K562 (cell line): ENCODE results near the gene CCDC106. TPM values are rescaled to one million over a fixed set of nuclear protein-coding genes. Genes with fewer than 3 reads are reported as not detected.

Experiments
- ATAC-seq: fragments of 200-7000 bp; cut with Tn5 transposase; 3 replicates; pipeline ENCODE4 v1.9.1; 2020; ENCODE audit warnings: moderate library complexity
- BruUV-seq: library from RNA; stranded (reverse); fragments of 400-500 nt; replicated peaks from 2 replicates; lab custom pipeline; 2021; lab: Mats Ljungman, UMichigan
- CTCF ChIA-PET: fragments of 300-600 bp; formaldehyde crosslinking; extraction: SDS; loops from one replicate; lab custom pipeline; 2021; ENCODE audit warnings: low intra/inter-chr PET ratio; lab: Yijun Ruan, JAX
- POLR2A ChIA-PET: fragments of 300-600, 350-650 bp; sonication (Branson Sonifier 250); formaldehyde crosslinking; extraction: SDS; loops from one replicate; lab custom pipeline; 2021; ENCODE audit warnings: antibody characterized with exemption, inconsistent platforms; lab: Yijun Ruan, JAX
- DNase-seq, 4 experiments: peaks; one replicate each; pipeline versions ENCODE4 v3.0.0 to v3.0.0-alpha.2; 2011 to 2018; ENCODE audit warnings: low spot score in 3 of 4, mixed read lengths in 3 of 4; ENCODE audit errors: extremely low read depth in 1 of 4
- FAIRE-seq: peaks from 2 replicates; lab custom pipeline; 2011; peaks lifted over from hg19 to GRCh38; lab: Jason Lieb, UNC
- H2AFZ ChIP-seq: 2 replicates; pipeline ENCODE4 v1.6.0; 2011; ENCODE audit warnings: low read depth, low read length, control low read depth, inconsistent platforms
- H3K27ac ChIP-seq: fragments of 200-600 bp; 3 replicates; pipeline ENCODE4 v1.8.0; 2011; ENCODE audit warnings: low read depth, mild to moderate bottlenecking, control low read depth, inconsistent platforms, low read length, moderate library complexity, mixed read lengths; ENCODE audit errors: extremely low read depth
- H3K27me3 ChIP-seq, 2 experiments: fragments of 300-600 bp in 1 of 2; 2 replicates in 1 of 2; 3 replicates in 1 of 2; pipeline versions ENCODE4 v1.6.0 to v1.8.0; 2011; ENCODE audit warnings: inconsistent platforms in 2 of 2, low read length in 2 of 2, mild to moderate bottlenecking in 1 of 2, mixed read lengths in 1 of 2, moderate library complexity in 1 of 2; ENCODE audit not compliant: control insufficient read depth in 2 of 2, insufficient read depth in 2 of 2
- H3K36me3 ChIP-seq: fragments of 300-600 bp; 3 replicates; pipeline ENCODE4 v1.8.0; 2011; ENCODE audit warnings: mild to moderate bottlenecking, low read length, inconsistent platforms; ENCODE audit not compliant: control insufficient read depth, insufficient read depth
- H3K4me1 ChIP-seq, 2 experiments: fragments of 200-600 bp in 1 of 2; replicated peaks in 1 of 2; 2 replicates in 1 of 2; 3 replicates in 1 of 2; pipeline versions ENCODE4 v1.5.1 to v1.8.0; 2011; ENCODE audit warnings: inconsistent platforms in 2 of 2, low read length in 2 of 2, mild to moderate bottlenecking in 1 of 2, mixed read lengths in 1 of 2, moderate library complexity in 1 of 2; ENCODE audit not compliant: control insufficient read depth in 2 of 2, insufficient read depth in 2 of 2
- H3K4me2 ChIP-seq: 2 replicates; pipeline ENCODE4 v1.6.1; 2011; ENCODE audit warnings: low read length, control low read depth, inconsistent platforms, mixed read lengths; ENCODE audit not compliant: insufficient read depth
- H3K4me3 ChIP-seq: fragments of 200-600 bp; sonication (generic), shearing (Covaris generic); 2 replicates; pipeline ENCODE4 v1.5.1; 2016; ENCODE audit warnings: control low read depth, inconsistent platforms
- H3K79me2 ChIP-seq: fragments of 200-600 bp; 3 replicates; pipeline ENCODE4 v1.8.0; 2011; ENCODE audit warnings: low read length, inconsistent platforms; ENCODE audit not compliant: control insufficient read depth, insufficient read depth
- H3K9ac ChIP-seq, 2 experiments: 2 replicates each; pipeline versions ENCODE4 v1.6.0 to v1.6.1; 2011; ENCODE audit warnings: low read depth in 2 of 2, low read length in 2 of 2, control low read depth in 1 of 2, inconsistent platforms in 1 of 2, mild to moderate bottlenecking in 1 of 2, mixed read lengths in 1 of 2; ENCODE audit not compliant: insufficient read depth in 1 of 2
- H3K9me1 ChIP-seq: one replicate; pipeline ENCODE4 v1.6.0; 2011; ENCODE audit warnings: inconsistent platforms, mild to moderate bottlenecking, low read length, moderate library complexity; ENCODE audit not compliant: control insufficient read depth, insufficient read depth
- H3K9me3 ChIP-seq: replicated peaks from 2 replicates; pipeline ENCODE4 v1.5.1; 2011; ENCODE audit warnings: low read depth, low read length, inconsistent platforms; ENCODE audit not compliant: control insufficient read depth, insufficient read depth
- H4K20me1 ChIP-seq: replicated peaks from 2 replicates; pipeline ENCODE4 v1.6.1; 2011; ENCODE audit warnings: low read length, inconsistent platforms, mixed read lengths; ENCODE audit not compliant: control insufficient read depth, insufficient read depth
- CBX3 ChIP-seq, 2 experiments: IDR thresholded peaks; 1 replicate in 1 of 2; 2 replicates in 1 of 2; pipeline ENCODE4 v1.6.1; 2012; ENCODE audit warnings: inconsistent platforms in 2 of 2, low read length in 2 of 2, borderline replicate concordance in 1 of 2, control low read depth in 1 of 2
- CHD4 ChIP-seq: fragments of 200-600 bp; sonication (generic); IDR thresholded peaks from 3 replicates; pipeline ENCODE4 v1.6.1; 2012; ENCODE audit warnings: low read depth, mild to moderate bottlenecking, mixed read lengths, low read length, inconsistent platforms; ENCODE audit not compliant: insufficient read depth, insufficient replicate concordance, poor library complexity, severe bottlenecking
- NR2F6 ChIP-seq: fragments of 450-650 bp; formaldehyde crosslinking; IDR thresholded peaks from 2 replicates; pipeline ENCODE4 v1.4.0; 2020; ENCODE audit warnings: mild to moderate bottlenecking
- NUFIP1 ChIP-seq: fragments of 450-650 bp; IDR thresholded peaks from 2 replicates; pipeline ENCODE4 v1.6.1; 2018; ENCODE audit not compliant: partially characterized antibody
- RBM34 ChIP-seq: fragments of 200-400 bp; formaldehyde crosslinking; IDR thresholded peaks from 2 replicates; pipeline ENCODE4 v1.6.1; 2018; ENCODE audit warnings: low read length, borderline replicate concordance; ENCODE audit not compliant: insufficient read depth
- SMAD4 ChIP-seq: fragments of 250-450 bp; sonication (Bioruptor Pico); conservative IDR thresholded peaks from 2 replicates; pipeline ENCODE4 v1.8.0; 2021; ENCODE audit warnings: inconsistent platforms, mild to moderate bottlenecking, moderate library complexity
- U2AF2 ChIP-seq: fragments of 200-400 bp; formaldehyde crosslinking; optimal IDR thresholded peaks from 2 replicates; pipeline ENCODE3; 2017; ENCODE audit warnings: low read depth, mild to moderate bottlenecking, low read length
- ZNF583 ChIP-seq: fragments of 250-450 bp; sonication (Bioruptor Pico); IDR thresholded peaks from 2 replicates; pipeline ENCODE4 v1.4.0; 2020
- WGBS: fragments of 100-300 bp; shearing (Covaris generic); methylation state at CpG from one replicate; pipeline ENCODE4 v1.1.6; 2016; ENCODE audit warnings: low coverage, mixed read lengths; ENCODE audit not compliant: insufficient coverage; ENCODE audit errors: missing lambda C conversion rate; 5-methylcytosine and 5-hydroxymethylcytosine counted together
- in situ Hi-C: fragments of 300-500 bp; cut with MboI; formaldehyde crosslinking; loops from 4 replicates; pipeline ENCODE4 v1.15.0; 2018; ENCODE audit warnings: inconsistent platforms, mixed read lengths
- intact Hi-C: fragments of 100-400 bp; cut with micrococcal nuclease; formaldehyde crosslinking; loops from 2 replicates; pipeline ENCODE4 v1.14.2; 2022
- polyA plus RNA-seq, 8 experiments: library from polyadenylated mRNA; depleted of rRNA in 4 of 8; stranded (reverse) in 5 of 8; unstranded in 3 of 8; fragments of >200 nt; fragmentation: Nextera tagmentation in 2 of 8; fragmentation: Illumina TruSeq in 1 of 8; extraction: Ambion mirVana in 2 of 8; extraction: Trizol in 1 of 8; gene quantifications; 2 replicates each; pipeline versions ENCODE4 v1.2.1 to v1.2.3, GENCODE V29; 2011 to 2014; ENCODE audit warnings: inconsistent platforms in 1 of 8, missing spikeins in 1 of 8
- total RNA-seq, 7 experiments: library from RNA; depleted of rRNA in 6 of 7; stranded (reverse); fragments of >200 nt in 6 of 7; fragmentation: Illumina TruSeq in 2 of 7; extraction: Trizol in 2 of 7; gene quantifications; 2 replicates each; pipeline versions ENCODE4 v1.2.1 to v1.2.3, GENCODE V29; 2011 to 2021; ENCODE audit warnings: low replicate concordance in 1 of 7
- TF ChIP-seq, protein P1 (sequence below): fragments of 250-450 bp; sonication (Bioruptor Pico); IDR thresholded peaks from 2 replicates; pipeline ENCODE4 v1.4.0; 2020; ENCODE audit warnings: mild to moderate bottlenecking

The CCDC106 gene
- total and polyA plus RNA-seq, 9 of the 15 experiments (the other 6 are each of a cell fraction or from before 2014, with no cell fraction given): 0.10 to 27.5 (median 15.0) TPM; not detected in 1

DNA sequence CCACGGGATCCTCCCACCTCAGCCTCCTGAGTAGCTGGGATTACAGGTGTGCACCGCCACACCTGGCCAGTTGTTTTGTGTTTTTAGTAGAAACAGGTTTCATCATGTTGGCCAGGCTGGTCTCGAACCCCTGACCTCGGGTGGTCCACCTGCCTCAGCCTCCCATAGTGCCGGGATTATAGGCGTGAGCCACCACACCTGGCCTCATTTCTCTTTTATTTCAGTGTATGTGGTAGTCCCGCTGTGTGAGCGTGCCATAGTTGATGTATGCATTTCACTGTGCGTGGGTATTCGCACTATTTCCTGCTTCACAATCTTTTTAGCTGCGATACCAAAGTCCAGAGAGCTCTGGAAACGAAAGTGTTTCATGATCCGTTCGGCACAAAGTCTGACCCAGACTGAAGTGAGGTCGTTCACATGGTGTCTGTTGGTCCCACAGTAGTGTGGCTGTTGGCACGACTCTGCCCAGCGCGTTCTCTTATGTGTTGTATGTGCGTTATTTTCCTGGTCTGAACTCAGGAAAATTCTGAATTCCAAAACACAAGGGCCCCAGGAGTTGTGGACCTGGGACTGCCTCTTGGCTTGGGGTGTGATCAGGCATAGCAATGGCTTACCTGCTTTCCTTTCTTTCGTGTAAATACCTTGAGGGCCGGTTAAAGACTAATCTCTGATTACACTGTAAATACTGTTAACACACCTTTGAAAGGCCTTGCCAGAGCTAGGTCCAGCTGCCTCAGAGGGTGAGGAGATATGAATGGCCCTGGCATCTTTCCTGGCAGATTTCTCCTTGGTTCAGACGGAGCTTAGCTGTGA, 35.6 kb downstream of the CCDC106 start:
- FAIRE-seq (no peak), DNase-seq (no peak), ATAC-seq (no peak)
- Histone ChIP-seq H4K20me1 (peaks cover 40% of the 10 kb centered on the region), H3K4me2 (no peak overlapping the region), H3K9ac (no peak overlapping the region), H2AFZ (no peak overlapping the region), H3K9me3 (no peaks in the 10 kb centered on the region), H3K36me3 (peaks cover 86% of the 10 kb centered on the region; the same call in 2 of the 3 replicates), H3K4me1 (peaks cover 0 to 51% of the 10 kb centered on the region in 2 experiments; a peak in 3 of 5 replicates), H3K27ac (no peak overlapping the region), H3K9me1 (peaks cover 1% of the 10 kb centered on the region), H3K4me3 (no peak overlapping the region), H3K27me3 (no peaks in the 10 kb centered on the region), H3K79me2 (peaks cover 52% of the 10 kb centered on the region)
- ChIA-PET CTCF (no interaction called here), POLR2A (interaction anchor here (0.6 kb wide), 1 partner anchor 15 kb away, joined by 3 read pairs; no protein-coding TSS in a partner anchor)
- in situ Hi-C loops (no loop called here), intact Hi-C loops (no loop called here)
- WGBS: 89% methylated on average over 20 of the region's 22 CpGs
- TF ChIP-seq ZNF583 (CRISPR knock-in tag) (no peak), NR2F6 (CRISPR knock-in tag) (no peak), CHD4 (no peak), RBM34 (no peak), U2AF2 (no peak), NUFIP1 (no peak), SMAD4 (CRISPR knock-in tag) (no peak), CBX3 (IDR thresholded peaks at IDR 0.05; ENCODE audit: borderline replicate concordance in 1 of 2, low read length in 2 of 2) (no peak)
- TF ChIP-seq, protein P1, sequence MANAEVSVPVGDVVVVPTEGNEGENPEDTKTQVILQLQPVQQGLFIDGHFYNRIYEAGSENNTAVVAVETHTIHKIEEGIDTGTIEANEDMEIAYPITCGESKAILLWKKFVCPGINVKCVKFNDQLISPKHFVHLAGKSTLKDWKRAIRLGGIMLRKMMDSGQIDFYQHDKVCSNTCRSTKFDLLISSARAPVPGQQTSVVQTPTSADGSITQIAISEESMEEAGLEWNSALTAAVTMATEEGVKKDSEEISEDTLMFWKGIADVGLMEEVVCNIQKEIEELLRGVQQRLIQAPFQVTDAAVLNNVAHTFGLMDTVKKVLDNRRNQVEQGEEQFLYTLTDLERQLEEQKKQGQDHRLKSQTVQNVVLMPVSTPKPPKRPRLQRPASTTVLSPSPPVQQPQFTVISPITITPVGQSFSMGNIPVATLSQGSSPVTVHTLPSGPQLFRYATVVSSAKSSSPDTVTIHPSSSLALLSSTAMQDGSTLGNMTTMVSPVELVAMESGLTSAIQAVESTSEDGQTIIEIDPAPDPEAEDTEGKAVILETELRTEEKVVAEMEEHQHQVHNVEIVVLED (CRISPR knock-in tag): no peak
- BruUV-seq: no TSS peak
